Hypothalamus (tissue), 51 donors: ENCODE results near the gene PPRC1.

Experiments
- DNase-seq, 51 donors: peaks; one replicate each; lab custom pipeline; 2025; lab: John Stamatoyannopoulos, UW

PPRC1 gene, protein sequence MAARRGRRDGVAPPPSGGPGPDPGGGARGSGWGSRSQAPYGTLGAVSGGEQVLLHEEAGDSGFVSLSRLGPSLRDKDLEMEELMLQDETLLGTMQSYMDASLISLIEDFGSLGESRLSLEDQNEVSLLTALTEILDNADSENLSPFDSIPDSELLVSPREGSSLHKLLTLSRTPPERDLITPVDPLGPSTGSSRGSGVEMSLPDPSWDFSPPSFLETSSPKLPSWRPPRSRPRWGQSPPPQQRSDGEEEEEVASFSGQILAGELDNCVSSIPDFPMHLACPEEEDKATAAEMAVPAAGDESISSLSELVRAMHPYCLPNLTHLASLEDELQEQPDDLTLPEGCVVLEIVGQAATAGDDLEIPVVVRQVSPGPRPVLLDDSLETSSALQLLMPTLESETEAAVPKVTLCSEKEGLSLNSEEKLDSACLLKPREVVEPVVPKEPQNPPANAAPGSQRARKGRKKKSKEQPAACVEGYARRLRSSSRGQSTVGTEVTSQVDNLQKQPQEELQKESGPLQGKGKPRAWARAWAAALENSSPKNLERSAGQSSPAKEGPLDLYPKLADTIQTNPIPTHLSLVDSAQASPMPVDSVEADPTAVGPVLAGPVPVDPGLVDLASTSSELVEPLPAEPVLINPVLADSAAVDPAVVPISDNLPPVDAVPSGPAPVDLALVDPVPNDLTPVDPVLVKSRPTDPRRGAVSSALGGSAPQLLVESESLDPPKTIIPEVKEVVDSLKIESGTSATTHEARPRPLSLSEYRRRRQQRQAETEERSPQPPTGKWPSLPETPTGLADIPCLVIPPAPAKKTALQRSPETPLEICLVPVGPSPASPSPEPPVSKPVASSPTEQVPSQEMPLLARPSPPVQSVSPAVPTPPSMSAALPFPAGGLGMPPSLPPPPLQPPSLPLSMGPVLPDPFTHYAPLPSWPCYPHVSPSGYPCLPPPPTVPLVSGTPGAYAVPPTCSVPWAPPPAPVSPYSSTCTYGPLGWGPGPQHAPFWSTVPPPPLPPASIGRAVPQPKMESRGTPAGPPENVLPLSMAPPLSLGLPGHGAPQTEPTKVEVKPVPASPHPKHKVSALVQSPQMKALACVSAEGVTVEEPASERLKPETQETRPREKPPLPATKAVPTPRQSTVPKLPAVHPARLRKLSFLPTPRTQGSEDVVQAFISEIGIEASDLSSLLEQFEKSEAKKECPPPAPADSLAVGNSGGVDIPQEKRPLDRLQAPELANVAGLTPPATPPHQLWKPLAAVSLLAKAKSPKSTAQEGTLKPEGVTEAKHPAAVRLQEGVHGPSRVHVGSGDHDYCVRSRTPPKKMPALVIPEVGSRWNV (N-terminal part only)

DNA sequence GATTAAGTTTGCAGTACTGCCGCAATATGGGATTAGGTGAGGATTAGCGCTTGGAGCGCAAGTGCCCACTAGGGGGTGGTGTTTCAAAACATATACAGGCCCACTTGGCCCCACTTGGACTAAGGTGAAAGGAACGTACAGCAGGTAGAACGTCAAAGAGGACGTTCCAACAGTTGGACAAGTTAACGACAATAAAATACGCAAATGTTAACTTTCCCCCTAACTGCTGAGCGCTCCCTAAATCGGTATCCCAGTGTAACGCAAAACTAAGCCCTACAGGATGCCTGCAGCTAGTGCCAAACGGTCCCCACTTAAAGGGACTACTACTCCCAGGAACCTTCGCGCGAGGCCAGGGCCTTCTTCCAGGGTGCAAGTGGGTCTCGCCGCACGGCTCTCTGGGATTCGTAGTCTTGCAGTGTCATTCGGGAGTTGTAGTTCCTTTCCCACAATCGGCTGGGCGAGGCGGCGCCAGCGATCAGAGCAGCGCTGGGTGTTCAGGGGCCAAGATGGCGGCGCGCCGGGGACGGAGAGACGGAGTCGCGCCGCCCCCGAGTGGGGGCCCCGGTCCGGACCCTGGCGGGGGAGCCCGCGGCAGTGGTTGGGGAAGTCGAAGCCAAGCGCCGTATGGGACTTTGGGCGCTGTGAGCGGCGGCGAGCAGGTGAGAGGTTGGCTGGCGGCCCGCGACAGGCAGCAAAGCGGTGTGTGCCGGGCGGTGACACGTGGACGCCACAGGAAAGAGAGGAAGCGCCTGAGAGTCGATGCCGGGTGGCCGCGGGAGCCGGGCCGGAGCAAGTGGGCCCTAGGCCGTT lies at the start of gene PPRC1:
PPRC1 (plus strand) TSS at position 478 of the 810 bp plus-strand sequence; CDS start at position 507, 29 bp downstream.
- DNase-seq = peak; percentile 84 to 99 (median 97)

DNA sequence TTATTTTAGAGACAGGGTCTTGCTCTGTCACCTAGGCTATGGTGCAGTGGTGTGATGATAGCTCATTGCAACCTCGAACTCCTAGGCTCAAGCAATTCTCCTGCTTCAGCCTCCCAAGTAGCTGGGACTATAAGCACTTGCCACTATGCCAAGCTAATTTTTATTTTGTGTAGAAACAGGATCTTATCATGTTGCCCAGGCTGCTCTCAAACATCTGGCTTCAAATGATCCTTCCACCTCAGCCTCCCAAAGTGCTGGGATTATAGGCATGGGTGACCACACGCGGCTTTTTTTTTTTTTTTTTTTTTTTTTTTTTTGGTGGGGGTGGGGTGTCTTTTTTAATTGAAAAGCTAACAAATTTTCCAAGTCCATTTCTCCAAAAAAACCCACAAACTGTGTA lies 49.3 kb upstream of the PPRC1 start:
- no peak for DNase-seq

DNA sequence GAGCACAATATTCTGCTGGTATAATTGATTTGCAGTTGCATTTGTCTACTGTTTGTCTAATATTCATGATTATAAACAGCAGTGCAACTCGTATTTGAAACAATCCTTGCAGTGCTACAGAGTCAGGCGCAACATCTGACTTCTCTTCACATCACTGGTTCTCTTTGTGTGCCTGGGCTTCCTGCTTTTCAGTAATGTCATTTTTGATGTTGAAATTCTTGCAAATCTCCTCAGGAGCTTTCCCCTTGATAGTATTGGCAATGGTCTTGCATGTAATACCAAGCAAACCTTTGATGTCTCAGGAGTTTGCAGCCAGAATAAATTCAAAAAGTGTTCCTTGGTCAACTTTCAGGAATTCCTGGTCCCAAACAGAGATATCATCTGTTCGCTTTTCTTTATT lies 47.5 kb upstream of the PPRC1 start:
- no peak for DNase-seq

DNA sequence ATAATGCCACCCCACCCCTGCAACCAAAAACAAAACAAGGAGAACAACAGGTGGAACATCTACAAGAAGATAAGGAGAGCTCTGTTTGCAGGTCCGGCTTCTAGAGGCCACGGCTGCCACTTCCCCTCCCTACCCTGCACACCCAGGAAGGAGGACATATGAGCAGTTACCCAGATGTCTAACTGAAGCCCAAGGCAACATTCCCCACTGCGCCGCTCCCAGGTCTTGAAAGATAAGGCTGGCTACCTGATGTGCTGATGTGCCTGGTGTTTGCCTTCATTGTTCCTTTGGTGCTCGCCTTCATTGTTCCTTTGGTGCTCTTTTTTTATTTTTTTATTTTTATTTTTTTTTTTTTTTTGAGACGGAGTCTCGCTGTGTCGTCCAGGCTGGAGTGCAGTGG lies 46.6 kb upstream of the PPRC1 start:
- no peak for DNase-seq

DNA sequence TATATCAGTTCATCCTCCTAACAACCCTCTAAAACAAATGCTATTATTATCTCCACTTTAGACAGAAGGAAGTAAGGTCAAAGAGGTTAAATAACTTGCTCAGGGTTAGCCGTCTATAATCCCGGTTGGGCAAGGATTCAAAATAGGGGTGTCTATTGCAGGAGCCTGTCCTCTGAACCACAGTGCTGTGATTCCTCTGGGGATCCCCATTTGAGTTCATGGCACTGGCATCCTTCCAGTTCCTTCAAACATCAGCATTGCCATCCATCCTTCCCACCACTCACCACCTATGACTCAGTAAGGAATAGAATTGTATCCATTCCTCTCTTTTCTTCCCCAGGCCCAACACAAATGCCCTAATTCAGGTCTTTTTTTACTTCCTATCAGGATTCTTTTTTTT lies 42.1 kb upstream of the PPRC1 start:
- no peak for DNase-seq

DNA sequence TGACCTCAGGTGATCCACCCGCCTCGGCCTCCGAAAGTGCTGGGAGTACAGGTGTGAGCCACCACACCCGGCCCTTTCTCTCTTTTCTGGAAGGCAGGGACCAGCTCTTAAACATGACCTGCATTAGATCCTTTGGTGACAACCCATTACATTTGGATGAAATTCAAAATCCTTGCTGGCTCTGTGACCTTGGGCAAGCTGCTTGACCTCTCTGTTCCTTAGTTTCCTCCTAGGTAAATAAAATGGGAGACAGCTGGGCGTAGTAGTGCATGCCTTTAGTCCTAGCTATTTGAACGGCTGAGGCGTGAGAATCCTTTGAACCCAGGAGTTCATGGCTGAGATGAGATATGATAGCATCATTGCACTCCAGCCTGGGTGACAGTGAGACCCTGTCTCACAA lies 36.4 kb upstream of the PPRC1 start:
- no peak for DNase-seq

DNA sequence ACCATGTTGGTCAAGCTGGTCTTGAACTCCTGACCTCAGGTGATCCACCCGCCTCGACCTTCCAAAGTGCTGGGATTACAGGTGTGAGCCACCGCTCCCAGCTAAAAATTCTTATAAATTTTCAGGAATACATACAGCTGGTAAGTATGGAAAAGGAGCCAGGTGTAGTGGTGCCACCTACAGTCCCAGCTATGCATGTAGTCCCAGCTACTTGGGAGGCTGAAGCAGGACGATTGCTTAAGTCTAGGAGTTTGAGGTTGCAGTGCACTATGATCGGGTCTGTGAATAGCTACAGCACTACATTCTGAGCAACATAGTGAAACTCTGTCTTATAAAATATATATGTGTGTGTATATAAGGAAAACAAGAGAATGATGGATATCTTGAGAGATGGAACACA lies 31.7 kb upstream of the PPRC1 start:
- DNase-seq = no peak

DNA sequence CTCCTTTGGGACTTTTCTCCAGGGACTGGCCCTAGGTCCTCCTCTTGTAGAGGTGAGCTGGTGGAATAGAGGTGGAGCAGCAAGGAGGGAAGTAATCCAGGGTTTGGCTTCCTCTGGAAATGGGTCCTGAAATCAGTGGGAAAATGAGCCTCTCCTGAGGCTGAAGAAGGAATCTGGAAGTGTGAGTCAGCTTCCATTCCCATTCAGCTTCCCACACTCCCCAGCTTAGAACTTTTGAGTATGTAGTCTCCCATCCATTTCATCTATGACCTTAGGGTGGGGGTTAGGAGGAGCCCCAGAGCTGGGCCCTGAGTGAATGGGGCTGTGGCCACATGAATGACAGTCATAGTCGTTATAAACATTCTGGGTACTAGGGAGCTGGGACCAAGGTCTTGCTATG lies 30.4 kb upstream of the PPRC1 start:
- no peak for DNase-seq

DNA sequence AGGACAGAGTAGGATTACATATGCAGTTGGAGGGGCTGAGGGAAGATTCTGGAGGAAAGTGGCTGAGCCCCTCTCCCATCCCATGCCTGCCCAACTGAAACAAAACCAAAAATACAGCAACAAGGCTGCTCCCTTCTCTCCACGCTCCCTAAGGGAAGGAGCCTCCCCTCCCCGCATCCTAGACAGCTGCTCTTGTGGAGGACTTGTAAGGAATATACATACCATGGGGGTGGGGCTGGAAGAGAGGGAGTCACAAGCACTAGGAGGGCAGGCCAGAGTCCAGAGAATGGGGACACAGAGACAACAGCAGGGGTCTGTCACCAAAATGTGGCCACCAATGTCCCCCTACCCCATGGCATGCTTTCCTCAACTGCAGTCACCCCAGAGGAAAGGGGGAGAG lies 25.8 kb upstream of the PPRC1 start:
- DNase-seq = no peak

DNA sequence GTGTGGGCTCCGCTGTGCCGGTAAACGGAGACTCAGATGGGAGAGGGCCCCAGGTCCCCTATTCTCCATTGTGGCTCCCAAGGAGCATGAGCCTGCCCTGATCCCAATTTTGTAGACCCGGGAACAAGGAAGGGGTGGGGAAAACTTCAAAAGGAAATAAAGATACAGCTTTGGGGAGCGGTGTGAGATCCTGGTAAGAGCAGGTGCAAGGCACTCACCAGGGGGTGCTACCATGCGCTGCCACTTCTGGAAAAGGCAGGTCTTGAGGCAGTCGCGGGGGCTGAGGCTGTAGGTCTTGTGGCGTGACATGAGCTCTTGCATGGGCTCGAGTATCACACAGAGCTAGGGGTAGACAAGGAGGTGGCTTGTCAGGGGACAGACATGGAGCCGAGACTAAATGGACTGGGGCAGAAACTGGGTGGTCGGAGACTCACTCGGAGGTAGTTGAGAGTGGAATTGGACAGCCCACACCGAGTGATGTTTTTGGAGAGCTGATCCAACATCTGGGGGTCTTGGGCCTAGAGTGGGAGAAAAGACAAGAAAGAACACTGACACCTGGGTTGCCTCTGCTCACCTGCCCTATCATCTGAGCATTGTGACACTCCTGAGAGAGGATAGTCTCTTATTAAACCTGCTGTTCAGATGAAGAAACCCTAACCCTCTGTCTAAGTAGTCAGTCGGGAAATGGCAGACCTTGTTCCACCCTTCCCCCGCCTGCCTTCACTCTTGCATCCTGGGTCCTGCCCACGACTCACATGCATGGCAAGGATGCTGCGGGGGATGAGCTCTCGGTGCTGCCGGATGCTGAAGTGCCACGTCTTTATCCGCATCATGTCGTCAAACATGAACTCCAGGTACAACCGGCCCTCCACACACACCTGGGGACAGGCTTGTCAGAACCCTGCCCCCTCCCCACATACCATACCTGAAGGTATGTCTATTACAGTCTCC lies 23.4 kb upstream of the PPRC1 start:
- peak in 3 of 51 donors; percentile 2 to 33 (median 25) for DNase-seq

DNA sequence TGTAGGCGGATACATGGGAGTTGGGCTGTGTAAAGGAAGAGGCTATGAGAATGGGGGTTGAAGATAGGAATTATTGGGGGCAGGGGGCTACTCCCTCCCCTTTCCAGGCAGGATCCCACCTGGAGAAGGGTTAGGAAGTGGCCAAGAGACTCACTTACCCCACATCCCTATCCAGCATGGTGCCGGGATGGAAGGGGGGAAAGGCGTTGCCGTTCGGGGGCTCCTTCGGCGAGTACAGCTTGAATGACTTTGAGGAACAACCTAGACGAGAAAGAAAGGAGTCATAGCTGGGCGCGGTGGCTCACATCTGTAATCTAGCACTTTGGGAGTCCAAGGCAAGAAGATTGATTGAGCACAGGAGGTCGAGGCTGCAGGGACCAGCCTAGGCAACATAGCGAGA lies 21.6 kb upstream of the PPRC1 start:
- no peak for DNase-seq

DNA sequence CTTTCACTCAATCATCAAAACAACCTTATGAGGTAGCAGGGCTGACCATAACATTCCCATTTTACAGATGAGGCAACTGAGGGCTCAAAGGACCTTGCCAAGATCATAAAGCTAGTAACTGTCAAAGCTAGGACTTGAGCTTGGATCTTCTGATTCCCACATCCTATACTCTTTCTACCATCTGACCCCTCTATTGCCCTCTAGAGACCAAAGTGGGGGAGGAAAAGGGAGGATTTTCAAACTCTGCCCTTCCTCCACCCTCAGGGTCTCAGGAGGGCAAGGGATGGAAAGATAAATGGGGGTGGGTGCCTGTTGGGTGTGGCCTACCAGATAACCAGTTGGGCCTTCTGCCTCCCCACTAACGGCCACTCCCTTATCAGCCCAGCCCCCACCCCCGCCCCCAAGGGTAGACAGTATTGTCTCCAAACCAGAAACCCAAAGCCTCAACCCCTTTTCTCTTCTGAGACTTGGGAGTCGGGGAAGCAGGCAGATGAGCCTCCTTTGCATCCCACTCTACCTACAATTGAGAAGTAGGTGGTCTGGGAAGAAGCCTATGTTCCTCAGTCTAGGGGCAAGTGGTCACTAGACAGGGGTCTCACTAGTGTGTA lies 20.5 kb upstream of the PPRC1 start:
- no peak for DNase-seq

DNA sequence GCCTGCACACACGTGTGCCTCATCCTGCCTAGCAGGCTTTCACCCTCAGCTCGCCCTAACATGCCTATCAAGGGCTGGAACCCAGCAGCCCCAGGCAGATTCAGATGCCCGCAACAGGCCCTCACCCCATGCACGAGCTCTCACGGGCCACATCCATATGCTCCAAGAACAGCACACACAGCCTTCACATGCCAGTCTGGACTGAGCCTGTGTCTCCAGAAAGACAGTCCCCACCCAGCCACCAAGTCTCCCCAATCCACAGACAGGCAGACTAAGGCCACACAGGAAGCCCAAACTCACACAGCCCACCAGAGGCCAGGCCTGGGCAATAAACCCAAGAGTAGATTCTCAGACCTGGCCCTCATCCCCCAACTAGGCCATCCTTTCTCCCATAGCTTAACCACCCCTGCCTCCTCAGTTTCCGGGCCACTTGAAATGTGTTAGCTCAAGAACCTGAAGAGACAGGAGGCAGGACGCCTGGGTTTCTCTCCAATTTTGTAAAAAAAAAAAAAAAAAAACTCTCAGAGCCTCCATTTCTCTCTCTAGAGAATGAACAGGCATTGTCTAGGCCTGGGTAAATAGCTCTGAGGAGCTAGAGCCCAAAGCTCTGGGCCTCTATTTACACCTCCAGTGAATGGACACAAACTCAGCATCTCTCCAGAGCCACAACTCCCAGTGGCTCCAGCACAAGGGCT lies 19.4 kb upstream of the PPRC1 start:
- no peak for DNase-seq

DNA sequence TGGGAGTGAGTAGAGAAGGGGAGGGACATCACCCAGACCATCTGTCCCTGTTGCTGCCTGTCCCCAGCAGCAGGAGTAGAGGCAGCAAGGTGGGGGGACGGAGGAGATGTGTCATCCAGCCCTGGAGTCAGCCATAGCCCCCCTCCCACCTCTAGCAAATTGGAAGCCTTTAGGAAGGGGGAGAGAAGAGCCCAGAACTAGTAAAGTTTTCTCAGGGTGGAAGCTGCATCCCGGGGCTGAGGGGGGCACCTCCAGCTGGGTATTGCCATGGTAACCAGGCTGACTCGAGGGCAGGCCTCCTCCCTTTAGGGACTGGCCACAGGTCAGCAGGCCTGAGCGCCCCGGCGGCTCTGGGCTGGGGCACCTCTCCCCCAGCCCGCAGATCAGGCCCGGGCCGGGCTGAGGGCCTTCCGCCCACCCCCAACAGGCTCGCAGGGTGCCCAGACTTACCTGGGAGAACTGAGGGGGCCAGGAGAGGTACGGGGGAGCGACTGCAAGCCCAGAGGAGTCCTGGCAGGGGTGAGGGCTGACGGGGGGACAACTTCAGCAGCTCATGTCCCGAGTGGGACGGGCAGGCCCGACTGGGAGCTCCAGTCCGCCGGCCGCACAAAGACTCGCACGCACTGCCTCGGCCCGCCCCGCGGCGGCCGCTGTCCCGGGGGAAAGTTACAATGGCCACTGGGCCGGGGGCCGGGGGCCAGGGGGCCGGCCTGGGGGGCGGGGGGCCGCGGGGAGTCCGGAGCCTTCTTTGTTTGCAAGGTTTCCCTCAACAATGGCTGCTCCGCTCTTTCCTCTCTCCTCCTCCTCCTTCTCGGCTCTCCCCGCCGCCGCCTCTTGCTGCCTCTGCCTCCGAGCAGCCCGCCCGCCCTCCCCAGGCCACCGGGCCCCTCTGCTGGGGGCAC lies 18.6 kb upstream of the PPRC1 start:
- peak in 15 of 51 donors; percentile 8 to 48 (median 37) for DNase-seq

DNA sequence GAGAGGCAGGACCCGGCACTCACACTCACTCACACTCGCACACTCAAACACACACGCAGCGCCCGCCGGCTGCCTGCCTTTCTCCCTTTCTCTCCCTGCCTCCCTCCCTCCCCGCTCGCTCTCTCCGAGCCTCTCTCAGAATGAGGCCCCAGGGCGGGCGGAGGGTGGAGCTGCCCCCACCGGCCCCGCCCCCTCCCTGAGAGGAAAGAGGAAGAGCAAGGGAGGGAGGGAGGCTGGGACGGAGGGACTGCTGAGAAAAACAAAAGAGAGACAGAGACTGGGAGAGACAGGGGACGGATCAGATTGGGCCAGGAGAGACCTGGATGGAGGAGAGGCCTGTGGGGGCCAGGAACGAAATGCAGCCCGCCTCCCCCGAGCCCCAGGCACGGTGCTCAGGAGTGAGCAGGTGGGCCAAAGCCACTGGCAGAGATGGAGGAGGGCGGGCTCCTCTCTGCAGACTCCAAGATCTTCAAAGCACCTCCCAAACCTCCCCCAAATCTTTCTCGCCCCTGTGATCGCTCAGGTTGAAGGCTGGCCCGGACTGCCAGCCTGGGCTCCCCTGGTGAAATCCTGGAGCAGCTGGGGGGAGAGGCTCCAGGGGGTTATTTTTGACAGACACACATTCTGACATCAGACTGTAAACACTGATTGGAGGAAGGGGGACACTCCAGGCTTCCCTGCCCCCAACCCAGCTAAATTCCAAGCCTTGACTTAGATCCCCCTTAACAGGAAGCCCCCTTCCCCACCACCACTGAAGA lies 17.8 kb upstream of the PPRC1 start:
- peak; percentile 27 to 95 (median 82) for DNase-seq

DNA sequence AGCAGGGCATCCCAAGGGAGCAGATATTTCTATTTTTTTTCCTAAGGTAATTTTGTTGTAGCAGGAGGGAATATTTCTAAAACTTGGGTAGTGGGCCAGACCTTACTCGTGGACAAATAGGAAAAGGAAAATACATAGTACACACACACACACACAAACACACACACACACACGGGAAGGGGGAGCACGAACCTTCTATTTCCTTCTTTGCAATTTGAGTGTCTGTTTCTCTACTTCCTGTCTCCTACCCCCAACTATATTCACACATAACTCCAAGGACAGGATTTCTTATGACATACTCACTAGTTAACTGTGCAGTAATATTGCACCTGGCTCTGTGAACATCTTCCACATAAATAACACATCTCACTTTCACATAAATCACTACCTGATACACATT lies 17.1 kb upstream of the PPRC1 start:
- no peak for DNase-seq
